K562 treated with DMSO at 1 percent for 48 hours (cell line): ENCODE data around the gene INAFM2. TPM values are rescaled to one million over a fixed set of nuclear protein-coding genes. Genes with fewer than 3 reads are reported as not detected.

ENCODE experiments used
- total RNA-seq: library from RNA; unstranded; fragments of 300-600 nt; gene quantifications from 2 replicates; pipeline ENCODE4 v1.2.3, GENCODE V29; 2022; ENCODE audit warnings: low replicate concordance; ENCODE audit errors: extremely low read depth

The INAFM2 gene
- total RNA-seq: not detected in 2 replicates

DNA sequence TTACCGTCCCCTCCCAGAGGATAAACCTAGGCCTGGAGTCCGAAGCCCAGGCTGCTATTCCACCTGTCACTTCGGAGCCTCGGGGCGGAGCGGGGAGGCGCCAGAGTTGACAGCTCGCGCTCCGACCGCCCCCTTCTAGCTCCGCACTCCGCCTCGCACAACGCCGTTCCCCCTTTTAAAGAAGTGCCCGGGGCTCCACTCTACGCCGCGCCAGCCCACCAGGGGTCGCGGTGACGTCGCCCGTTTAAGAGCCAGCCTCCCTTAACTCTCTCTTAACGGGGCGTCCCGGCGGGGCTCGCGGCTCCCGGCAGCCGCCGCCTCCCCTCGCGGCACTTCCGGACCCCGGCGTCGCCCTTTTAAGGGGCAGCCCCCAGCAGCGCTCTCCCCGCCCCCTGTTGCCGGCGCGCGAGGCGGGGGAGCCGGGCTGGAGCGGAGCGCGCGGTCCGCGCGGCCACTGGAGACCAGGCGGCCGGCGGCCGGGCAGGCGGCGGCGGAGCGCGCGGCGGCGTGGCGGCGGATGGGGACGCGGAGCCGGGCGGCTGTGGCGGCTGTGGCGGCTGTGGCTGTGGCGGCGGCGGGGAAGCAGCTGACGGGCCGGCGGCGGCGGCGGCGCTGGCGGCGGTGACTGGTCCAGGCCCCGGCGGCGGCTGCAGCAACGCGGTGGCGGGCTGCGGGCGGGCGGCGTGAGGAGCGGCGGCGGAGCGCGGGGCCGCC, at the start of gene INAFM2:
TSS of gene INAFM2 (plus strand) at position 454 of the 714 bp plus-strand sequence. CDS start 364 bp downstream, outside the sequence.

DNA sequence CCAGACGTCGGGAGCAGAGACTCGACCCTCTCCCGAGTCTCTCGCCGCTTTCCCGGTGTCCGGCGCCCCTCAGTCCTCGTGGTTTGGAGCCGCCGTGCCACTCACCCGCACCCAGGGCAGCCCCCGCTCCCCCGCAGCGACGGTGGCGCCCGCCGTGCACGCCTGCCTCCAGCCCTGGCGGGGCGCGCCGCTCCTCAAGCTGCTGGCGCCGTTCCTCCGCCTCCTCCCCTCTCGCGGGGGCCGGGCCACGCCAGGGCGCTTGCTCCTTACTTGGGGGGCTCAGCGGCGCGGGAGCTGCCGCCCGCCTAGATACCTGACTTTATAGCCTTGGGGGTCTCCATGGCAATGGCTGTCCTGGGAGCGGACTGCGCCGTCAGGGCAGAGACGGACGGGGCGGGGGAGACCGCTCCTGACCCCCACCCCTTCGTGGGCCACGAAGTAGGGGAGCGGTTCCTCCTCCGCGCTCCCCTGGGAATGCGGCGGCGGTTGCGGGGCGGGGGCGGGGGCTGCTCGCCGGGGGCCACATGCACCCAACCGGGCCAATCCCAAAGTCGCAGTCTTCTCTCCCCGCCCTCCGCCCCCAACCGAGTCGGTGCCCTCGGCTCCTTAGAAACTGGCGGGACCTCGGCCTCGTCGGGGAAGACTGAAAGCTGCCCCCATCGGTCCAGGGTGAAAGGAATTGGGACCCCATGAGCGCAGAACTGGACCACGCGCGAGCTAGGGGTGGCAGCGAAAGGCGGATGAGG, 40.5 kb upstream of the INAFM2 start, which contains the start of gene ANKRD63:
TSS of gene ANKRD63 (minus strand) at position 196 of the 746 bp plus-strand sequence. CDS start 478 bp downstream, outside the sequence.

GRCh38 chr15:40307421-40308211, 15.9 kb upstream of the INAFM2 start, which contains the start of gene PLCB2:
Gene PLCB2, minus strand, starts transcription at chr15:40307935. Its CDS starts 263 bp downstream, at chr15:40307672.

GRCh38 chr15:40340740-40341400, 17.4 kb downstream of the INAFM2 start, which contains the start of gene CCDC9B:
Gene CCDC9B, minus strand, starts transcription at chr15:40340939. Its CDS starts 120 bp downstream, at chr15:40340819.

GRCh38 chr15:40357723-40358470, 34.4 kb downstream of the INAFM2 start, which contains the start of gene DISP2:
Gene DISP2, plus strand, starts transcription at chr15:40358219. Its CDS starts 103 bp downstream, at chr15:40358322.

Other genes with a start within 250 kb of the INAFM2 start
- not detected in 2 replicates for gene BMF, start 214.8 kb upstream of the INAFM2 start, total RNA-seq
- not detected in 2 replicates for gene BUB1B, start 162.6 kb upstream of the INAFM2 start, total RNA-seq
- not detected in 2 replicates for gene PAK6, start 84.6 kb upstream of the INAFM2 start, total RNA-seq
- not detected in 2 replicates for gene ANKRD63, start 40.6 kb upstream of the INAFM2 start, total RNA-seq
- gene PLCB2, start 15.8 kb upstream of the INAFM2 start, total RNA-seq: not detected in 2 replicates
- gene CCDC9B, start 17.2 kb downstream of the INAFM2 start, total RNA-seq: not detected in 2 replicates
- not detected in 2 replicates for gene PHGR1, start 27.3 kb downstream of the INAFM2 start, total RNA-seq
- gene DISP2, start 34.5 kb downstream of the INAFM2 start, total RNA-seq: not detected in 2 replicates
- not detected in 2 replicates for gene KNSTRN, start 59.0 kb downstream of the INAFM2 start, total RNA-seq
- gene IVD, start 82.1 kb downstream of the INAFM2 start, total RNA-seq: not detected in 2 replicates
- gene BAHD1, start 117.3 kb downstream of the INAFM2 start, total RNA-seq: not detected in 2 replicates
- gene CHST14, start 147.3 kb downstream of the INAFM2 start, total RNA-seq: not detected in 2 replicates
- gene CCDC32, start 241.3 kb downstream of the INAFM2 start, total RNA-seq: not detected in 2 replicates
- gene RPUSD2, start 245.6 kb downstream of the INAFM2 start, total RNA-seq: not detected in 2 replicates